H9 (cell line): Measurements from ENCODE around the gene CTU1. TPM values are rescaled to one million over a fixed set of nuclear protein-coding genes. Genes with fewer than 3 reads are reported as not detected.

ENCODE experiments used
- DNase-seq: peaks from one replicate; pipeline ENCODE4 v3.0.0-alpha.2; 2017
- H2AFZ ChIP-seq: one replicate; pipeline ENCODE4 v1.6.1; 2013; ENCODE audit warnings: mild to moderate bottlenecking, low read length, control low read depth, moderate library complexity
- H2AK5ac ChIP-seq: 2 replicates; pipeline ENCODE4 v1.6.1; 2013; ENCODE audit warnings: low read length, control low read depth, mixed read lengths; ENCODE audit not compliant: insufficient read length
- H2BK120ac ChIP-seq: one replicate; pipeline ENCODE4 v1.6.1; 2013; ENCODE audit warnings: low read depth, mild to moderate bottlenecking, low read length, control low read depth, inconsistent platforms; ENCODE audit not compliant: poor library complexity, severe bottlenecking
- H2BK12ac ChIP-seq: 2 replicates; pipeline ENCODE4 v1.6.1; 2013; ENCODE audit warnings: low read length, control low read depth, mixed read lengths, low read depth; ENCODE audit not compliant: insufficient read length
- H2BK15ac ChIP-seq: 2 replicates; pipeline ENCODE4 v1.6.1; 2013; ENCODE audit warnings: low read depth, low read length, control low read depth
- H2BK20ac ChIP-seq: one replicate; pipeline ENCODE4 v1.6.1; 2013; ENCODE audit warnings: low read depth, mild to moderate bottlenecking, low read length, control low read depth, inconsistent platforms; ENCODE audit not compliant: poor library complexity, severe bottlenecking
- H2BK5ac ChIP-seq: 2 replicates; pipeline ENCODE4 v1.6.1; 2013; ENCODE audit warnings: low read length, control low read depth, mixed read lengths; ENCODE audit not compliant: insufficient read length
- H3K14ac ChIP-seq: 2 replicates; pipeline ENCODE4 v1.6.1; 2013; ENCODE audit warnings: low read length, control low read depth; ENCODE audit not compliant: insufficient read depth
- H3K18ac ChIP-seq: 2 replicates; pipeline ENCODE4 v1.6.1; 2013; ENCODE audit warnings: low read depth, mild to moderate bottlenecking, mixed read lengths, low read length, control low read depth; ENCODE audit not compliant: insufficient read length
- H3K23ac ChIP-seq: 2 replicates; pipeline ENCODE4 v1.6.1; 2013; ENCODE audit warnings: low read length, control low read depth, mixed read lengths, low read depth; ENCODE audit not compliant: insufficient read length
- H3K23me2 ChIP-seq: 2 replicates; pipeline ENCODE4 v1.6.1; 2013; ENCODE audit warnings: low read depth, mild to moderate bottlenecking, mixed read lengths, low read length, control low read depth; ENCODE audit not compliant: insufficient read length, poor library complexity, severe bottlenecking
- H3K27ac ChIP-seq: 2 replicates; pipeline ENCODE4 v1.5.1; 2013; ENCODE audit warnings: low read length, control low read depth, mixed read lengths, low read depth; ENCODE audit not compliant: insufficient read length
- H3K27me3 ChIP-seq: 2 replicates; pipeline ENCODE4 v1.6.1; 2013; ENCODE audit warnings: low read length, control low read depth, inconsistent platforms; ENCODE audit not compliant: insufficient read depth
- H3K4ac ChIP-seq: 2 replicates; pipeline ENCODE4 v1.6.1; 2013; ENCODE audit warnings: low read depth, mild to moderate bottlenecking, control low read depth, inconsistent platforms, low read length, moderate library complexity
- H3K4me1 ChIP-seq: 2 replicates; pipeline ENCODE4 v1.6.1; 2013; ENCODE audit warnings: low read length, control low read depth, inconsistent platforms; ENCODE audit not compliant: insufficient read depth
- H3K4me2 ChIP-seq: 2 replicates; pipeline ENCODE4 v1.6.1; 2013; ENCODE audit warnings: low read length, control low read depth, mixed read lengths; ENCODE audit not compliant: insufficient read length, insufficient read depth
- H3K56ac ChIP-seq: 2 replicates; pipeline ENCODE4 v1.6.1; 2013; ENCODE audit warnings: low read depth, mild to moderate bottlenecking, mixed read lengths, low read length, control low read depth; ENCODE audit not compliant: insufficient read length
- H3K79me1 ChIP-seq: 2 replicates; pipeline ENCODE4 v1.6.1; 2013; ENCODE audit warnings: low read depth, mild to moderate bottlenecking, moderate library complexity, low read length, control low read depth, inconsistent platforms; ENCODE audit not compliant: insufficient read depth, poor library complexity, severe bottlenecking
- H3K79me2 ChIP-seq: 2 replicates; pipeline ENCODE4 v1.6.1; 2013; ENCODE audit warnings: low read length, control low read depth, inconsistent platforms; ENCODE audit not compliant: insufficient read depth
- H3K9ac ChIP-seq: 2 replicates; pipeline ENCODE4 v1.6.1; 2013; ENCODE audit warnings: low read length, control low read depth, mixed read lengths; ENCODE audit not compliant: insufficient read length; ENCODE audit errors: extremely low read depth
- H3K9me3 ChIP-seq: one replicate; pipeline ENCODE4 v1.6.1; 2013; ENCODE audit warnings: low read depth, low read length, inconsistent platforms; ENCODE audit not compliant: control insufficient read depth
- H3T11ph ChIP-seq: one replicate; pipeline ENCODE4 v1.6.1; 2013; ENCODE audit warnings: mild to moderate bottlenecking, low read length, control low read depth, inconsistent platforms
- H4K20me1 ChIP-seq: one replicate; pipeline ENCODE4 v1.6.1; 2013; ENCODE audit not compliant: control insufficient read depth, insufficient read length, insufficient read depth
- H4K5ac ChIP-seq: 2 replicates; pipeline ENCODE4 v1.6.1; 2013; ENCODE audit warnings: low read depth, mild to moderate bottlenecking, mixed read lengths, low read length, control low read depth; ENCODE audit not compliant: insufficient read length
- H4K8ac ChIP-seq: replicated peaks from 2 replicates; pipeline ENCODE4 v1.6.1; 2013; ENCODE audit warnings: low read length, control low read depth, mixed read lengths, low read depth; ENCODE audit not compliant: insufficient read length
- H4K91ac ChIP-seq: 2 replicates; pipeline ENCODE4 v1.6.1; 2013; ENCODE audit warnings: low read depth, mild to moderate bottlenecking, moderate library complexity, mixed read lengths, low read length, control low read depth; ENCODE audit not compliant: insufficient read length
- H3K27ac Mint-ChIP-seq, 3 experiments: 2 replicates in 2 of 3; 3 replicates in 1 of 3; pipeline ENCODE4 v1.8.0; 2020 to 2021; ENCODE audit warnings: mixed read lengths in 3 of 3, mild to moderate bottlenecking in 1 of 3, moderate library complexity in 1 of 3
- H3K27me3 Mint-ChIP-seq: 2 replicates; pipeline ENCODE4 v1.8.0; 2021; ENCODE audit warnings: low read depth, mild to moderate bottlenecking, moderate library complexity, mixed read lengths
- H3K36me3 Mint-ChIP-seq, 3 experiments: 2 replicates in 2 of 3; 3 replicates in 1 of 3; pipeline ENCODE4 v1.8.0; 2020 to 2021; ENCODE audit warnings: low read depth in 3 of 3, mixed read lengths in 3 of 3; ENCODE audit not compliant: insufficient read depth in 1 of 3
- H3K4me1 Mint-ChIP-seq, 2 experiments: 2 replicates each; pipeline ENCODE4 v1.8.0; 2020; ENCODE audit warnings: mixed read lengths in 2 of 2
- H3K4me3 Mint-ChIP-seq, 2 experiments: 2 replicates in 1 of 2; 3 replicates in 1 of 2; pipeline ENCODE4 v1.8.0; 2020 to 2021; ENCODE audit warnings: mild to moderate bottlenecking in 2 of 2, mixed read lengths in 2 of 2, moderate library complexity in 1 of 2
- H3K9me3 Mint-ChIP-seq, 2 experiments: 2 replicates in 1 of 2; 3 replicates in 1 of 2; pipeline ENCODE4 v1.8.0; 2020; ENCODE audit warnings: mild to moderate bottlenecking in 2 of 2, mixed read lengths in 2 of 2, moderate library complexity in 1 of 2
- WGBS: extraction: QIAGEN DNeasy Blood & Tissue Kit; methylation state at CpG from one replicate; pipeline ENCODE4 v1.1.7; 2013; ENCODE audit warnings: missing lambda C conversion rate, low lambda C conversion rate, mixed read lengths; ENCODE audit not compliant: insufficient read length; ENCODE audit errors: extremely low coverage; 5-methylcytosine and 5-hydroxymethylcytosine counted together
- total RNA-seq: library from RNA; stranded (reverse); gene quantifications from 2 replicates; pipeline ENCODE4 v1.2.1, GENCODE V29; 2021
- TF ChIP-seq, protein P1 (sequence below): fragments of 200-600 bp; sonication (generic); conservative IDR thresholded peaks from 3 replicates; pipeline ENCODE4 v1.8.0; 2021; ENCODE audit warnings: antibody characterized with exemption, mild to moderate bottlenecking

CTU1 gene
- total RNA-seq, 1 experiment from 2014 or later: 8.8 TPM

DNA sequence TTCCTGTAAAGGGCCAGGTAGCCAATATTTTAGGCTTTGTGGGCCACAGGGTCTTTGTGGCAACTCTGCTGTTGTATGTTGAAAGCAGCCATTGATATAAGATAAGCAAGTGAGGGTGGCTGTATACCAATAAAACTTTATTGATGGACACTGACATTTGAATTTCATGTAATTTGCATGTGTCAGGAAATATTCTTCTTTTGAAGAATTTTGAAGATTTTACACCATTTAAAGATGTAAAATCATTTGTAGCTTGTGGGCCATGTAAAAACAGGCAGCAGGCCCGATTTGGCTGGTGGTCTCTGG lies 2.4 kb upstream of the CTU1 start:
- H2BK12ac ChIP-seq: no peak overlapping the region
- H4K5ac ChIP-seq: no peak overlapping the region
- TF ChIP-seq, protein P1, sequence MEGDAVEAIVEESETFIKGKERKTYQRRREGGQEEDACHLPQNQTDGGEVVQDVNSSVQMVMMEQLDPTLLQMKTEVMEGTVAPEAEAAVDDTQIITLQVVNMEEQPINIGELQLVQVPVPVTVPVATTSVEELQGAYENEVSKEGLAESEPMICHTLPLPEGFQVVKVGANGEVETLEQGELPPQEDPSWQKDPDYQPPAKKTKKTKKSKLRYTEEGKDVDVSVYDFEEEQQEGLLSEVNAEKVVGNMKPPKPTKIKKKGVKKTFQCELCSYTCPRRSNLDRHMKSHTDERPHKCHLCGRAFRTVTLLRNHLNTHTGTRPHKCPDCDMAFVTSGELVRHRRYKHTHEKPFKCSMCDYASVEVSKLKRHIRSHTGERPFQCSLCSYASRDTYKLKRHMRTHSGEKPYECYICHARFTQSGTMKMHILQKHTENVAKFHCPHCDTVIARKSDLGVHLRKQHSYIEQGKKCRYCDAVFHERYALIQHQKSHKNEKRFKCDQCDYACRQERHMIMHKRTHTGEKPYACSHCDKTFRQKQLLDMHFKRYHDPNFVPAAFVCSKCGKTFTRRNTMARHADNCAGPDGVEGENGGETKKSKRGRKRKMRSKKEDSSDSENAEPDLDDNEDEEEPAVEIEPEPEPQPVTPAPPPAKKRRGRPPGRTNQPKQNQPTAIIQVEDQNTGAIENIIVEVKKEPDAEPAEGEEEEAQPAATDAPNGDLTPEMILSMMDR: no peak
- H2BK5ac ChIP-seq: no peak overlapping the region
- no peak overlapping the region for H3K27ac Mint-ChIP-seq
- no peaks in the 10 kb centered on the region; a peak in 1 of 5 replicates for H3K9me3 Mint-ChIP-seq
- no peak overlapping the region for H3K4ac ChIP-seq
- H2BK120ac ChIP-seq: no peak overlapping the region
- H3K79me2 ChIP-seq: no peaks in the 10 kb centered on the region
- no peak overlapping the region for H2BK20ac ChIP-seq
- no peak for DNase-seq
- no peak overlapping the region for H3K4me3 Mint-ChIP-seq
- peaks cover 8 to 9% of the 10 kb centered on the region in 2 experiments for H3K4me1 Mint-ChIP-seq
- H3K4me2 ChIP-seq: no peak overlapping the region
- no peak overlapping the region for H3K23ac ChIP-seq
- WGBS: no CpG with 5 or more reads among the region's 1 CpG
- H3K79me1 ChIP-seq: no peaks in the 10 kb centered on the region
- no peak overlapping the region for H4K91ac ChIP-seq
- peaks cover 6% of the 10 kb centered on the region for H3K23me2 ChIP-seq
- H3K27me3 ChIP-seq: no peaks in the 10 kb centered on the region
- H3K27ac ChIP-seq: no peak overlapping the region
- H4K20me1 ChIP-seq: no peaks in the 10 kb centered on the region
- H2AFZ ChIP-seq: no peak overlapping the region
- no peak overlapping the region for H3K56ac ChIP-seq
- no peaks in the 10 kb centered on the region; a peak in 1 of 7 replicates for H3K36me3 Mint-ChIP-seq
- no peak overlapping the region for H3T11ph ChIP-seq
- peaks cover 3% of the 10 kb centered on the region; the same call in 1 of the 2 replicates for H3K4me1 ChIP-seq
- no peak overlapping the region for H2AK5ac ChIP-seq
- H3K9me3 ChIP-seq: no peaks in the 10 kb centered on the region
- H3K14ac ChIP-seq: no peak overlapping the region
- H3K27me3 Mint-ChIP-seq: peaks cover 21% of the 10 kb centered on the region
- no peak overlapping the region for H2BK15ac ChIP-seq
- no peak overlapping the region for H3K9ac ChIP-seq
- H3K18ac ChIP-seq: no peak overlapping the region
- no peak overlapping the region for H4K8ac ChIP-seq
